Heart left ventricle (tissue), 13 donors: ENCODE data around the gene GLDC.

Source experiments
- CTCF ChIP-seq, 12 donors: fragments of 200-600 bp; sonication (generic) in 4 of 12; IDR thresholded peaks; one replicate each; pipeline versions ENCODE4 v1.5.0 to v1.8.0; 2018 to 2022; ENCODE audit warnings: antibody characterized with exemption in 12 of 12, mild to moderate bottlenecking in 5 of 12
- POLR2A ChIP-seq, 2 donors: fragments of 450-650 bp; IDR thresholded peaks; one replicate each; pipeline ENCODE4 v1.6.1; 2017; ENCODE audit warnings: antibody characterized with exemption in 2 of 2, mild to moderate bottlenecking in 2 of 2, moderate library complexity in 2 of 2
- donor health status: ischemic (EF 13 %, LVEDD 7.1; RV severe dilation, severe dysfunction).
- donor health status: DM: no; HTN: yes; CAD: no.
- donor health status: DM: no; HTN: no; CAD: no.
- donor health status: ischemic (EF 25% LVEDD 6.9; RV normal size, moderate dysfunction).
- donor health status: ischemic (EF 25% LVEDD 5.7; RV mildly dilated, moderate dysfunction).
- donor health status: ischemic (EF 35%, LVEDD 5.7; RV mildly dilated, moderate dysfunction).
- donor health status: nonischemic (EF 11% LVEDD 7.7; RV severe dilation, severe dysfunction).
- donor health status: DM: yes; HTN: yes; CAD: no.
- donor health status: PGD.
- donor health status: ischemic (EF 29% LVEDD 5.4; RV normal size, mild dysfunction).
- donor health status: nonischemic (EF 23%, LVEDD 6.1; RV moderate dilation, normal function).

- no peak for TF ChIP-seq CTCF (IDR thresholded peaks at IDR 0.05)
- TF ChIP-seq POLR2A (IDR thresholded peaks at IDR 0.05): no peak
Measured at GRCh38 chr9:6671416-6671815, 25.9 kb upstream of the GLDC start.
